Measurements from ENCODE around the gene COL28A1. TPM values are rescaled to one million over a fixed set of nuclear protein-coding genes. Genes with fewer than 3 reads are reported as not detected.
"Not testable (repeated sequence)": the region's sequence is repeated elsewhere in the genome, so short reads cannot be mapped to it uniquely, and the experiment has no call there.

COL28A1 gene
- total and polyA plus RNA-seq, 3 donors from 2014 or later = 4.0 to 9.2 (median 8.7) TPM

DNA sequence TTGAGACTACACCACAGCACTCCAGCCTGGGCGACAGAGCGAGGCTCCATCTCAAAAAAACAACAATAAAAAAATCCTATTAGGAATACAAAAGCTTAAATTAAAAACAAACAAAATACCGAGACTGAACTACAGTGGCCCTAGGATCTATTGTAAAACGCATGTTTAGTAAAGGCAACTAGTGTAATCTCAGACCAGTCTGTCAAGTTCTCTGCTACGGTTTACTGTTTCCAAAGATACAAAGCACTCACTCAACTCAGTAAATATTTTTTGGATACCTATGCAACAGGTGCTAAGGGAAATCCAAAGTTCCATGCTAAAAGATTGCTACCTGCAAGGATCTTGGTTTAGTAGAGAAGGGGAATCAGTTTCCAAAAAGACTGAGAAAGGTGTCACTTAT, 27.6 kb upstream of the COL28A1 start:
- 84% methylated on average over 5 of the region's 5 CpGs for WGBS, 2 donors
- H3K9me3 ChIP-seq = no peaks in the 10 kb centered on the region
- intact Hi-C loops (cut with DNase I; ENCODE audit: low total_unique reads) = no loop called here
- peaks cover 2% of the 10 kb centered on the region for H3K4me1 ChIP-seq
- H3K27ac ChIP-seq = no peak overlapping the region
- no peak for DNase-seq
- no peaks in the 10 kb centered on the region for H3K27me3 ChIP-seq
- TF ChIP-seq CTCF (IDR thresholded peaks at IDR 0.05) = no peak
- no peak for TF ChIP-seq POLR2A (IDR thresholded peaks at IDR 0.05)
- H3K4me3 ChIP-seq = no peak overlapping the region
- no peaks in the 10 kb centered on the region for H3K36me3 ChIP-seq (ENCODE audit: low read depth, missing control alignments)

DNA sequence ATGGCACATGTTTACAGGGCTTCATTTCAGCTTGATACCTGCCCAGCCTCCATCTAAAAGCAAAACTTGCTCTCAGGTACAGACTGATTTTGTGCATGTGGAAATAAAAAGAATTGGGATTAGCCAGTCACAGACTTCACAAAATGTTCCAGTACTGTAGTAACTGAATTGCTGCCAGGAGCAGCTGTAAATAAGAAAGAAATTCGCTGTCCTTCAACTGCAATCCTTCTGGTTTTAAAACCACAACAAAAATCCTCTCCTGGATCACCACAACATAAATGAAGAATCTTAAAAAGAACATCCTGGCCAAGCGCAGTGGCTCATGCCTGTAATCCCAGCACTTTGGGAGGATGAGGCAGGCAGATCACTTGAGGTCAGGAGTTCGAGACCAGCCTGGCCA, 27.1 kb upstream of the COL28A1 start:
- intact Hi-C loops (cut with DNase I; ENCODE audit: low total_unique reads) = no loop called here
- WGBS, 2 donors = 65 to 70% methylated on average over 3 of the region's 3 CpGs
- no peak overlapping the region for H3K27ac ChIP-seq

GRCh38 chr7:7561591-7561990, 25.9 kb upstream of the COL28A1 start:
- intact Hi-C loops (cut with DNase I; ENCODE audit: low total_unique reads); H3K27ac ChIP-seq; DNase-seq; H3K9me3 ChIP-seq; H3K27me3 ChIP-seq; H3K36me3 ChIP-seq (ENCODE audit: low read depth, missing control alignments); H3K4me1 ChIP-seq; H3K4me3 ChIP-seq: not testable (repeated sequence)
- 89 to 95% methylated on average over 5 of the region's 5 CpGs for WGBS, 2 donors

More for the DNA sequence above, 27.1 kb upstream of the COL28A1 start:
- Histone ChIP-seq H3K4me3 (no peak overlapping the region), H3K27me3 (no peaks in the 10 kb centered on the region), H3K9me3 (no peaks in the 10 kb centered on the region), H3K36me3 (ENCODE audit: low read depth, missing control alignments) (no peaks in the 10 kb centered on the region), H3K4me1 (no peaks in the 10 kb centered on the region)
- DNase-seq = no peak
- no peak for TF ChIP-seq POLR2A (IDR thresholded peaks at IDR 0.05)
- TF ChIP-seq CTCF (IDR thresholded peaks at IDR 0.05) = no peak

DNA sequence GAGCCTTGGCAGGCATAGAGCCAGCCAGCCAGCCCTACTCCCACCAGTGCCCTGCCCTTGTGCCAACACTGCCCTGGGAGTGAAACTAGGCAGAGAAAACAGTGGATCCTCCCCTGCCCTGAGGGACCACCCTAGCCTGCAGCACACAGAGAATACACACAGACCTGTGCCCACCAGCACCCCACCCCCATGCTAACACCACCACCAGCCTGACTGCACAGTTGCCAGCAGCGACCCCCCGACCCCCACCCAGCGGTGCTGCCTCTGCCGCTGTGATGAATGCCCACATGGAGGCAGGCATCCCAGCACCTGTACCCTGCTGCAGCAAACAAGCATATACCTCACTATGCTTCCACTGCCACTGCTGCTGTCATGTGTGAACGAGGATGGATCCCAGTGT, 21.6 kb upstream of the COL28A1 start:
- 85% methylated on average over 5 of the region's 5 CpGs; no CpG with 5 or more reads in 1 of the 2 donors for WGBS, 2 donors
- no peak for DNase-seq
- Histone ChIP-seq H3K27me3 (no peaks in the 10 kb centered on the region), H3K9me3 (no peaks in the 10 kb centered on the region), H3K4me3 (no peak overlapping the region), H3K27ac (no peak overlapping the region), H3K36me3 (ENCODE audit: low read depth, missing control alignments) (no peaks in the 10 kb centered on the region), H3K4me1 (peaks cover 3% of the 10 kb centered on the region)
- no peak for TF ChIP-seq POLR2A (IDR thresholded peaks at IDR 0.05)
- no peak for TF ChIP-seq CTCF (IDR thresholded peaks at IDR 0.05)
- intact Hi-C loops (cut with DNase I; ENCODE audit: low total_unique reads) = no loop called here

GRCh38 chr7:7556852-7557251, 21.2 kb upstream of the COL28A1 start:
- DNase-seq = no peak
- H3K4me3 ChIP-seq = no peak overlapping the region
- no peak overlapping the region for H3K27ac ChIP-seq
- no peaks in the 10 kb centered on the region for H3K36me3 ChIP-seq (ENCODE audit: low read depth, missing control alignments)
- no peaks in the 10 kb centered on the region for H3K27me3 ChIP-seq
- 100% methylated on average over 1 of the region's 1 CpG for WGBS, 2 donors
- H3K4me1 ChIP-seq = peaks cover 3% of the 10 kb centered on the region
- intact Hi-C loops (cut with DNase I; ENCODE audit: low total_unique reads) = no loop called here
- no peak for TF ChIP-seq CTCF (IDR thresholded peaks at IDR 0.05)
- no peak for TF ChIP-seq POLR2A (IDR thresholded peaks at IDR 0.05)
- H3K9me3 ChIP-seq = no peaks in the 10 kb centered on the region
